ENCODE data around the gene ATP6AP1. TPM values are rescaled to one million over a fixed set of nuclear protein-coding genes. Genes with fewer than 3 reads are reported as not detected.

The ATP6AP1 gene
- total RNA-seq, 1 experiment from 2014 or later, result 119 TPM

DNA sequence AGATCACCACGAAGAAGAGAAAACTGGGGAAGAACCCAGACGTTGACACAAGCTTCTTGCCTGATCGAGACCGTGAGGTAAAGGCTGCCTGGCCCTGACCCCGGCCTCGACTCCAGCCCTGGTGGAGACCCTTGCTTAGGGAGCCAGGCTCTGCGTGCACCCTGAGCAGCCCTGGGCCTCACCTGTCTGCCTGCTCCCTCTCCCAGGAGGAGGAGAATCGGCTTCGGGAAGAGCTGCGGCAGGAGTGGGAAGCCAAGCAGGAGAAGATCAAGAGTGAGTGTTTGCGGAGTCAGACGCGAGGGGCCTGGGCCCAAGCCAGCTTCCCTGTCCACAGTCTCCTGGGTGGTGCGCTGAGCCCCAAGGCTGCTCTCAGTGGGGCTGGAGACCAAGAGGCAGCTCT lies 20.0 kb downstream of the ATP6AP1 start:
- no TSS peak for BruUV-seq (replicated peaks)
- Histone ChIP-seq H3K4me1 (replicated peaks; ENCODE audit: insufficient read depth) (no peaks in the 10 kb centered on the region), H3K9me2 (ENCODE audit: insufficient read depth) (no peaks in the 10 kb centered on the region), H3K36me3 (ENCODE audit: low read depth) (no peaks in the 10 kb centered on the region), H3K79me2 (ENCODE audit: low read depth) (peaks cover 10% of the 10 kb centered on the region), H2AFZ (no peak overlapping the region), H3K9me3 (ENCODE audit: insufficient read depth, low read depth) (no peaks in the 10 kb centered on the region), H3K4me2 (no peak overlapping the region), H3K27ac (no peak overlapping the region), H4K20me1 (ENCODE audit: insufficient read depth) (no peaks in the 10 kb centered on the region), H3F3A (ENCODE audit: insufficient read depth, low read depth) (peaks cover 3% of the 10 kb centered on the region; the same call in 1 of the 2 replicates), H3K27me3 (ENCODE audit: insufficient read depth, low read depth) (no peaks in the 10 kb centered on the region), H3K4me3 (no peak overlapping the region)
- DNase-seq, result no peak
- CTCF ChIA-PET, result no interaction called here
- TF ChIP-seq, protein P1, sequence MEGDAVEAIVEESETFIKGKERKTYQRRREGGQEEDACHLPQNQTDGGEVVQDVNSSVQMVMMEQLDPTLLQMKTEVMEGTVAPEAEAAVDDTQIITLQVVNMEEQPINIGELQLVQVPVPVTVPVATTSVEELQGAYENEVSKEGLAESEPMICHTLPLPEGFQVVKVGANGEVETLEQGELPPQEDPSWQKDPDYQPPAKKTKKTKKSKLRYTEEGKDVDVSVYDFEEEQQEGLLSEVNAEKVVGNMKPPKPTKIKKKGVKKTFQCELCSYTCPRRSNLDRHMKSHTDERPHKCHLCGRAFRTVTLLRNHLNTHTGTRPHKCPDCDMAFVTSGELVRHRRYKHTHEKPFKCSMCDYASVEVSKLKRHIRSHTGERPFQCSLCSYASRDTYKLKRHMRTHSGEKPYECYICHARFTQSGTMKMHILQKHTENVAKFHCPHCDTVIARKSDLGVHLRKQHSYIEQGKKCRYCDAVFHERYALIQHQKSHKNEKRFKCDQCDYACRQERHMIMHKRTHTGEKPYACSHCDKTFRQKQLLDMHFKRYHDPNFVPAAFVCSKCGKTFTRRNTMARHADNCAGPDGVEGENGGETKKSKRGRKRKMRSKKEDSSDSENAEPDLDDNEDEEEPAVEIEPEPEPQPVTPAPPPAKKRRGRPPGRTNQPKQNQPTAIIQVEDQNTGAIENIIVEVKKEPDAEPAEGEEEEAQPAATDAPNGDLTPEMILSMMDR (conservative IDR thresholded peaks at IDR 0.05), result no peak
- no peak for TF ChIP-seq EZH2 (IDR thresholded peaks at IDR 0.05; ENCODE audit: low read depth)
- POLR2A ChIA-PET (ENCODE audit: unreplicated experiment), result no interaction called here
- intact Hi-C loops (cut with micrococcal nuclease; ENCODE audit: unreplicated experiment), result no loop called here

- DNase-seq, result no peak
- H3K79me2 ChIP-seq (ENCODE audit: low read depth), result peaks cover 7% of the 10 kb centered on the region
- H3K4me3 ChIP-seq, result no peak overlapping the region
- ChIA-PET POLR2A (ENCODE audit: unreplicated experiment) (no interaction called here), CTCF (no interaction called here)
- BruUV-seq (replicated peaks), result no TSS peak
- H3F3A ChIP-seq (ENCODE audit: insufficient read depth, low read depth), result no peaks in the 10 kb centered on the region
- H3K4me1 ChIP-seq (replicated peaks; ENCODE audit: insufficient read depth), result no peaks in the 10 kb centered on the region
- H3K4me2 ChIP-seq, result no peak overlapping the region
- H3K36me3 ChIP-seq (ENCODE audit: low read depth), result no peaks in the 10 kb centered on the region
- no peaks in the 10 kb centered on the region for H3K9me3 ChIP-seq (ENCODE audit: insufficient read depth, low read depth)
- no peak overlapping the region for H2AFZ ChIP-seq
- H3K9me2 ChIP-seq (ENCODE audit: insufficient read depth), result no peaks in the 10 kb centered on the region
- intact Hi-C loops (cut with micrococcal nuclease; ENCODE audit: unreplicated experiment), result no loop called here
- no peaks in the 10 kb centered on the region for H4K20me1 ChIP-seq (ENCODE audit: insufficient read depth)
- H3K27ac ChIP-seq, result no peak overlapping the region
- TF ChIP-seq, protein P1 (conservative IDR thresholded peaks at IDR 0.05), result no peak
- no peak for TF ChIP-seq EZH2 (IDR thresholded peaks at IDR 0.05; ENCODE audit: low read depth)
- H3K27me3 ChIP-seq (ENCODE audit: insufficient read depth, low read depth), result no peaks in the 10 kb centered on the region
These were observed 21.1 kb downstream of the ATP6AP1 start for GRCh38 chrX:154449618-154450017.

DNA sequence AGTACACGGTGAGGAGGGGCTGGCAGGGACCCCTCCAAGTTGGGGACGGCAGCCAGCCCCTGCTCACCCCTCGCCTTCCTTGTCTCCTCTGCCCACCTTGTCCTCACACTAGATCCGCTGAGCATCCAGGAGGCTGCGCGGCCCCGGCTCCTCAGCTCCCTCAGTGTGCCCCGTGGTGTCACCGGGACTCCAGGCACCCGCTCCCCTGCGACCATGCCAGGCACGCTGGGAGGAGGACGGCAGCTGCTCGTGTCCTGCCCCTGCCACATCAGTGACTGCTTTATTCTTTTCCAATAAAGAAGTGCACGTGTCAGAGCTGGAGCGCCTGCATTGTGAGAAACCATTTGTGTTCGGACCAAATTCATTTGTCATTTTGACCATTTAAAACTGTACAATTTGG lies 21.8 kb downstream of the ATP6AP1 start:
- Histone ChIP-seq H3F3A (ENCODE audit: insufficient read depth, low read depth) (no peaks in the 10 kb centered on the region), H3K27ac (no peak overlapping the region), H4K20me1 (ENCODE audit: insufficient read depth) (no peaks in the 10 kb centered on the region), H3K4me3 (no peak overlapping the region), H2AFZ (no peak overlapping the region), H3K79me2 (ENCODE audit: low read depth) (peaks cover under 1% of the 10 kb centered on the region; the same call in 1 of the 2 replicates), H3K27me3 (ENCODE audit: insufficient read depth, low read depth) (no peaks in the 10 kb centered on the region), H3K9me3 (ENCODE audit: insufficient read depth, low read depth) (no peaks in the 10 kb centered on the region), H3K9me2 (ENCODE audit: insufficient read depth) (no peaks in the 10 kb centered on the region), H3K4me2 (no peak overlapping the region), H3K36me3 (ENCODE audit: low read depth) (no peaks in the 10 kb centered on the region), H3K4me1 (replicated peaks; ENCODE audit: insufficient read depth) (no peaks in the 10 kb centered on the region)
- intact Hi-C loops (cut with micrococcal nuclease; ENCODE audit: unreplicated experiment), result no loop called here
- BruUV-seq (replicated peaks), result no TSS peak
- DNase-seq, result no peak
- ChIA-PET POLR2A (ENCODE audit: unreplicated experiment) (no interaction called here), CTCF (no interaction called here)
- TF ChIP-seq EZH2 (IDR thresholded peaks at IDR 0.05; ENCODE audit: low read depth), result no peak
- TF ChIP-seq, protein P1 (conservative IDR thresholded peaks at IDR 0.05), result no peak
